ENCODE measurements around the gene MYO1H. TPM values are rescaled to one million over a fixed set of nuclear protein-coding genes. Genes with fewer than 3 reads are reported as not detected.

MYO1H gene
- total RNA-seq, 1 donor from 2014 or later, result 4.4 TPM

- H3K4me1 Mint-ChIP-seq (ENCODE audit: unreplicated experiment), result peaks cover 4% of the 10 kb centered on the region
- H3K36me3 Mint-ChIP-seq (ENCODE audit: low read depth, unreplicated experiment), result no peaks in the 10 kb centered on the region
- no peak overlapping the region for H3K4me3 Mint-ChIP-seq (ENCODE audit: unreplicated experiment)
- TF ChIP-seq CTCF (IDR thresholded peaks at IDR 0.05; ENCODE audit: unreplicated experiment), result no peak
- no peak for DNase-seq (ENCODE audit: low spot score)
- H3K27me3 Mint-ChIP-seq (ENCODE audit: unreplicated experiment), result peaks cover 7% of the 10 kb centered on the region
- no peak overlapping the region for H3K27ac Mint-ChIP-seq (ENCODE audit: unreplicated experiment)
- H3K9me3 Mint-ChIP-seq (ENCODE audit: unreplicated experiment), result peaks cover 3% of the 10 kb centered on the region
Observed at GRCh38 chr12:109302770-109303169, 44.9 kb upstream of the MYO1H start.

DNA sequence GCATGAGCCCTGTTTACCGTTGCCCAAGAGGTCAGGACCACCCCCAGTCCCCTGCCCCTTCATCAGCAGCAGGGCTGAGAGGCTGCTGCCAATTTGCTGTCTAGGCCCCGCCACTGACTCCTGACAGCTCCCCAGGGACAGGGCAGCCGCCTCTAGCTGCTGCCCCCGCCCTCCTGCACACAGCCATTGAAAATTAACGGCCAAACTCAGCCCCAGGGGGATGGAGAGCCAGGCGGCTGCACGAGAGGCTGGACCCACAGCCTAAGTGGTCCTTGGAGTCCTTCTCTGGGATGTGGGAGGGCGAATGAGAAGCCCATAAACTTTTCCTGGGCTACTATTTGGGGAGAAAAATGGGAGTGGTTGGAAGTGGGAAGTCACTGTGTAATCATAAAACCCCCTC lies 43.2 kb upstream of the MYO1H start:
- no peak overlapping the region for H3K27ac Mint-ChIP-seq (ENCODE audit: unreplicated experiment)
- H3K4me1 Mint-ChIP-seq (ENCODE audit: unreplicated experiment), result peaks cover 4% of the 10 kb centered on the region
- no peak overlapping the region for H3K4me3 Mint-ChIP-seq (ENCODE audit: unreplicated experiment)
- H3K9me3 Mint-ChIP-seq (ENCODE audit: unreplicated experiment), result peaks cover 3% of the 10 kb centered on the region
- TF ChIP-seq CTCF (IDR thresholded peaks at IDR 0.05; ENCODE audit: unreplicated experiment), result no peak
- H3K27me3 Mint-ChIP-seq (ENCODE audit: unreplicated experiment), result peaks cover 7% of the 10 kb centered on the region
- no peaks in the 10 kb centered on the region for H3K36me3 Mint-ChIP-seq (ENCODE audit: low read depth, unreplicated experiment)
- no peak for DNase-seq (ENCODE audit: low spot score)

DNA sequence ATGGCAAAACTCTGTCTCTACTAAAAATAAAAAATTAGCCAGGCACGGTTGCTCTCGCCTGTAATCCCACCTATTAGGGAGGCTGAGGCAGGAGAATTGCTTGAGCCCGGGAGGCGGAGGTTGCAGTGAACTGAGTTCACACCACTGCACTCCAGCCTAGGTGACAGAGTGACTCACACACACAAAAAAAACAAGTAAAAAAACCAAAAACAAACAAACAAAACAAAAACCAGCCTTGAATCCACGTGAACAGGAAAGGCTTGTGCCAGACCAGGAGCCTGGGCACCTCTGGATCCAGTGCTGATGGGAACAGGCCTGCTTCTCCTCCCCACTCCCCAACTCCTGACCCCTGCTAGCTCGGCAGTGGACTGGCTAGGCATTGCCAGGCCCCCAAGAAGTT lies 42.2 kb upstream of the MYO1H start:
- H3K4me1 Mint-ChIP-seq (ENCODE audit: unreplicated experiment), result peaks cover 7% of the 10 kb centered on the region
- no peak overlapping the region for H3K27ac Mint-ChIP-seq (ENCODE audit: unreplicated experiment)
- H3K36me3 Mint-ChIP-seq (ENCODE audit: low read depth, unreplicated experiment), result peaks cover under 1% of the 10 kb centered on the region
- H3K4me3 Mint-ChIP-seq (ENCODE audit: unreplicated experiment), result no peak overlapping the region
- no peak for TF ChIP-seq CTCF (IDR thresholded peaks at IDR 0.05; ENCODE audit: unreplicated experiment)
- DNase-seq (ENCODE audit: low spot score), result no peak
- H3K27me3 Mint-ChIP-seq (ENCODE audit: unreplicated experiment), result peaks cover 12% of the 10 kb centered on the region
- peaks cover 3% of the 10 kb centered on the region for H3K9me3 Mint-ChIP-seq (ENCODE audit: unreplicated experiment)

DNA sequence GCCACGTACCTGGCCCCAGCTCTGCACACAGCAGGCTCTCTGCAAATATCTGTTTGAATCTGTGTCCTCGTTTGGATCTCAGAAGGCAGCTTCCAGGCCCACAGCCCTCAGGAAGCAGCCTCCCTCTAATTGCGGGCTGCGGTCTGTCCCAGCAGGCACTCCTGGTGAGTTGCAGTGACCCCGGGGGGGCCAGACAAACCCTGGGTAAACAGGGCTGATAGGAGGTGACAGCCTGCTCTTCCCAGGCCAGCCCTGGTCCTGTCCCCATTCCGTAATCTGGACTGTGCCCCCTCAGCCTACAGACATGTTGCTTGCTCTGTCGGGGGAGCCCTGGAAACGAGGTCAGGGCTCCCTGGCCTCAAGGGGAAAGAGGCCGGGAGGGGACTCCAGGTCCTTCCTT lies 40.6 kb upstream of the MYO1H start:
- no peaks in the 10 kb centered on the region for H3K9me3 Mint-ChIP-seq (ENCODE audit: unreplicated experiment)
- DNase-seq (ENCODE audit: low spot score), result no peak
- no peak for TF ChIP-seq CTCF (IDR thresholded peaks at IDR 0.05; ENCODE audit: unreplicated experiment)
- peaks cover 15% of the 10 kb centered on the region for H3K27me3 Mint-ChIP-seq (ENCODE audit: unreplicated experiment)
- peaks cover 4% of the 10 kb centered on the region for H3K36me3 Mint-ChIP-seq (ENCODE audit: low read depth, unreplicated experiment)
- H3K4me1 Mint-ChIP-seq (ENCODE audit: unreplicated experiment), result peaks cover 6% of the 10 kb centered on the region
- H3K4me3 Mint-ChIP-seq (ENCODE audit: unreplicated experiment), result no peak overlapping the region
- H3K27ac Mint-ChIP-seq (ENCODE audit: unreplicated experiment), result no peak overlapping the region

DNA sequence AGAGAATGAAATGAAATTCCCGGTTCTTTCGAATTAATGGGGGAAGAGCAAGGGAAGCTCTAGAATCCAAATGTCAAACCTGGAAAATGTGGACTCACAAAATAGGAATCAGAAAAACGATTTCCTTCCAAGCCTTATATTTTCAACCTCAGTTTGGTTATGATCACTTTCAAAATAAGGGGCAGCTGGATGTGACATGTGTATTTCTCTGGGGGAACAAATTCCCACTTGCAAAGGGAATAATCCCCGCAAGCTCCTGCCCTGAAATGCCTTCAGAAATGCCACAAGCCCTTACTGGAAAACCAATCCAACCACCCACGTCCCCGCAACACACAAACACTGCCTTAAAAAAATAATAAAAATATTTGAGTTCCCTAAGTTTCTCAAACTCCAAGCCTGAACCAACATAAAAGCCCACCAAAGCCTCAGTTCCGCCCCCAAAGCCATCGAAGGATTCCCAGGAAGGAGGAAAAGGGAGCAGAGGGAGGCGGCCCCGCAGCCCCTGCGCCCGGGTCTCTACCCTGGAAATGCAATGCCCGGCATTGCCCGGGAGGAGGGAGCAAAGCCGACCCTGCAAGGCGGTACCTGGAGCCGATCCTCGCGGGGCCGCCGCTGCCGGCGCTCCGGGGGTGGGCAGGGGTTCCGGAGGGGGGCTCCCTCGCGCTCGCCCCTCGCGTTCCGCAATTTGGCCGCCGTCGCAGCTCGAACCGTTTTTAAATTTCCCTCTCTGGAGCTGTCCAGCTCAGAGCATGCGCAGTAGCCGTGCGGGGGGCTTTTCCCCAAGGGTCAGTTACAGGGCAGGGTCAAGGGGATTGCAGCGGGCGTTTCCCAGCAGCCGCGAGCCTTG lies 38.9 kb upstream of the MYO1H start, which contains the start of gene FOXN4:
Gene FOXN4 (minus strand): TSS at position 751 of the 847 bp plus-strand sequence. CDS start 963 bp downstream, outside the sequence.
- Mint-ChIP-seq H3K4me3 (ENCODE audit: unreplicated experiment) (peak within 1 kb of the TSS; percentile 92), H3K27ac (ENCODE audit: unreplicated experiment) (no peak within 1 kb of the TSS), H3K36me3 (ENCODE audit: low read depth, unreplicated experiment) (peaks cover 4% of the 10 kb centered on the region), H3K9me3 (ENCODE audit: unreplicated experiment) (no peaks in the 10 kb centered on the region), H3K4me1 (ENCODE audit: unreplicated experiment) (peaks cover 6% of the 10 kb centered on the region), H3K27me3 (ENCODE audit: unreplicated experiment) (peaks cover 15% of the 10 kb centered on the region)
- DNase-seq (ENCODE audit: low spot score), result peak; percentile 44
- TF ChIP-seq CTCF (IDR thresholded peaks at IDR 0.05; ENCODE audit: unreplicated experiment), result no peak
